Mononuclear cell (primary cell): Measurements from ENCODE around the gene FAAP20. TPM values are rescaled to one million over a fixed set of nuclear protein-coding genes. Genes with fewer than 3 reads are reported as not detected.

ENCODE experiments used
- H3K27me3 ChIP-seq: 2 replicates; pipeline ENCODE4 v1.6.0; 2011; ENCODE audit warnings: low read length, control low read depth; ENCODE audit not compliant: insufficient read depth
- H3K4me1 ChIP-seq: 2 replicates; pipeline ENCODE4 v1.5.1; 2011; ENCODE audit warnings: mild to moderate bottlenecking, low read length, control low read depth; ENCODE audit not compliant: insufficient read depth
- H3K4me3 ChIP-seq: 2 replicates; pipeline ENCODE4 v1.5.1; 2011; ENCODE audit warnings: mild to moderate bottlenecking, low read length, moderate library complexity
- H3K9me3 ChIP-seq: 2 replicates; pipeline ENCODE4 v1.5.1; 2011; ENCODE audit warnings: low read depth, mild to moderate bottlenecking, control low read depth, low read length
- total RNA-seq: library from RNA; depleted of rRNA; stranded (reverse); fragments of >200 nt; gene quantifications from one replicate; pipeline ENCODE4 v1.2.3, GENCODE V29; 2012

The FAAP20 gene
- total RNA-seq, 1 donor: 11.0 TPM

- H3K27me3 ChIP-seq: no peaks in the 10 kb centered on the region
- no peaks in the 10 kb centered on the region for H3K9me3 ChIP-seq
- H3K4me1 ChIP-seq: peaks cover 38% of the 10 kb centered on the region
- H3K4me3 ChIP-seq: no peak overlapping the region
These were observed 1.2 kb upstream of the FAAP20 start for GRCh38 chr1:2195785-2196184.

GRCh38 chr1:2194898-2195673 lies 514 bp upstream of the FAAP20 start:
- Histone ChIP-seq H3K27me3 (no peaks in the 10 kb centered on the region), H3K9me3 (no peaks in the 10 kb centered on the region), H3K4me3 (peak overlapping the region; percentile 51), H3K4me1 (peaks cover 42% of the 10 kb centered on the region)

DNA sequence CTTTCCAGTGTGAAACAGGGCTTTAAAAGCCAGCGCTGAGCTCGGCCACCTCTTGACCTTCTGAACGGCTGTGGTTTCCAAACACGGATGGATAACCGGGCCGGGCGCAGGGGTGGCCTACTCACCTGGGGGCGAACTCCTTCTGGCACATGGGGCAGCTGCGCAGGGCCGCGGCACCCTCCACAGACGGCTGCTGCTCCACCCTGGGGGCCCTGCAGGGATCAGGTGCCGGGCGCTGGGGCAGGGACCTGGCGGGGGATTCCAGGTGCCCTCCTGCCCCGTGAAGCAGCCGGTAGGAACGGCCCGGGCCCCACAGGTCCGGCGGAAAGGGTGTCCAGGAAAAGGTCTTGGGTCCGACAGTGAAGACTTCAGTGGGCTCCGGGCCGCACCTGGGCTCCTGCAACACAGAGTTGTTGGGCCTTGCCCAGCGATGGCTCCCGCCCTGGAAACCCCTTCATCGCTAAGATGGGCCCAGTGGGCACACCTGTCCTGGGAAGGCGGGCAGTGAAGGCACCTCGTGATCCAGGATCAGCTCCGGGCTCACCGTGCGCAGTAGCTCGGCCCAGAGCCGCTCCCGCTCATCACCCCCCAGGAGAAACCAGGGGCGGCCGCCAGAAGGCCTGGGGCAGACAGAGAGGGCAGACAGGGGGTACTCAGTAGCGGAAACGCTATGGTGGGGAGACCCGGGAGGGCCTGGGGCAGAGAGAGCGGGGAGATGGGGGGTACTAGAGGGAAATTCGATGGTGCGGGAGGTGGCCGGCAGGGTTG lies 874 bp downstream of the FAAP20 start:
- H3K9me3 ChIP-seq: no peaks in the 10 kb centered on the region
- peaks cover 39% of the 10 kb centered on the region for H3K4me1 ChIP-seq
- H3K4me3 ChIP-seq: no peak overlapping the region
- H3K27me3 ChIP-seq: no peaks in the 10 kb centered on the region

DNA sequence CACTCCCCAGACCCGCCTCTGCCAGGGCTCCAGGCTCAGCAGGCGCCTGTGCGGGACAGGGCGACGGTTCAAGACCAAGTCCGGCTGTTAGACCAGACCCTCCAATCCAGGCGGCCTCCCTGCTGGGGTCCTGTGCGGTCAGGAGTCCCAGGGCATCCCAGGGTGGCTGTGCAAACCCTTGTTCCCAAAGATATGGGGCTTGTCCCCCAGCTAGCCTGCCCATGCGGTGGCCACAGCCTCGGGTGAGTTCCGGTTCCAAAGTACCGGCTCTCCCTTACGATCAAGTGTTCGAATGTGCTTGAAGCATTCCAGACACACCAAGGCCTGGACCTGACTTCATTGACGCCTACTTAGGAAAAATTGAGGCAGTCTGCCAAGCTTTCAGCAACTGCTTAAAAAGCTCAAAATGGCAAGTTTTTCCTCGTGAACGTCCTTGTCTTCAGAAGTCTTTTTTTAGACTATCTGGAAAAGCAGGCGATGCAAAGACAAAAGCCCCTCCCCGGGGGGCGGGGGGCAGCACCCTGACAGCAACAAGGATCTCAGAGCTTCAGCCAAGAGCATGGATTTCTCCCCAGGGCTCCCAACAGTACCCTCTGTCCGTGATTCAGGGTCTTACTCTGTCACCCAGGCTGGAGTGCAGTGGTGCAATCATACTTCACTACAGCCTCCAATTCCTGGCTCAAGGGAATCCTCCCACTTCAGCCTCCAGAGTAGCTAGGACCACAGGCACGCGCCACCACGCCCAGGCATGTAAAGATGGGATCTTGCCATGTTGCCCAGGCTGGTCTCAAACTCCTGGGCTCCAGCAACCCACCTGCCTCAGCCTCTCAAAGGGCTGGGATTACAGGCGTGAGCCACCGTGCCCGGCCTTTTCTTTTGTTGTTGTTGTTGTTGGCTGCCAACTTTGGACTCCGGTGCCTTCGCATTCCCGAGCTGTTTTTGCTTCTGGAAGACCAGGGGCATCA lies 2.3 kb downstream of the FAAP20 start:
- Histone ChIP-seq H3K27me3 (no peaks in the 10 kb centered on the region), H3K9me3 (no peaks in the 10 kb centered on the region), H3K4me3 (no peak overlapping the region), H3K4me1 (peaks cover 36% of the 10 kb centered on the region)

DNA sequence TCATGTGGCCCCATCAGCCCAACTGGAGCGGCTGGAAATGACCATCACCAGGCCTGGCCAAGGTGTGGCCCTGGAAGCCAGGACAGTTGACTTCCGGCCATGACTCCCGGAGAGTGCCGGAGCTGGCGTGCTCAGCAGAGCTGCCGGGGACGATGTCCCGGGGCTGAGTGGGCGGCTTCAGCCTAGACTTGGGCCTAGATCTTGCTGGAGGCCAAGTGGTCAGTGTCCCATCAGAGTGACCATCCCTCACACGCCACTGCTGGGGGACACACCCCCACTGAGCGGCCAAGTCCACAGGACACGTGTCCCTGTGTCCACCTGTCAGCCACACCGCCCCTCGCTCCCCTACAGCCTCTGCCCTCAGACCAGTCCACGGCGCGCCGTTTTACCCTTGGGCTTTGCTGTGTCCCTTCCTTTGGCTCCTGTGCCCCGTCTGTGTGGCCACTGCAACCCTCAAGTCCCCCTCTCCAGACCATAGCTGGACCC lies 4.0 kb downstream of the FAAP20 start:
- no peak overlapping the region for H3K4me3 ChIP-seq
- peaks cover 36% of the 10 kb centered on the region for H3K4me1 ChIP-seq

GRCh38 chr1:2189459-2190425 lies 4.8 kb downstream of the FAAP20 start:
- H3K4me1 ChIP-seq: peaks cover 30% of the 10 kb centered on the region

More for the DNA sequence above, 4.0 kb downstream of the FAAP20 start:
- H3K9me3 ChIP-seq: no peaks in the 10 kb centered on the region
- H3K27me3 ChIP-seq: no peaks in the 10 kb centered on the region

DNA sequence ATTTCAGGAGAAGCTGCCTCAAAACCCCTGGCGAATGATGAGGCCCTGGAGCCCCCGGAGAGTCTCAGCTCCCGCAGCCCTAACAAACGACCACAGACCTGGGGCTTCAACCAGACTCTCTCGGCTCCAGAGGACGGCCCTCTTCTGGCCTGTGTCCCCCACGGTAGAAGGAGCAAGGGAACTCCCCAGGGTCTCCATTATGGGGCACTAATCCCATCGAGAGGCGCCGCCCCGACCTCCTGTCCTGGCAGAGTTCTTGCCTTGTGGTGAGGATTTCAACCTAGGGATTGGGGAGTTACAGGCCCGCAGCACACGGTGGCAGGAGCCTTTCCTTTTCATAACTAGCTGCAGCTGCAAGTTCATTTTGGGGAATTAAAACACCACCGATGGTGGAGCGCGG lies 6.2 kb downstream of the FAAP20 start:
- peaks cover 23% of the 10 kb centered on the region for H3K4me1 ChIP-seq
- H3K4me3 ChIP-seq: no peak overlapping the region
- no peaks in the 10 kb centered on the region for H3K27me3 ChIP-seq
- no peaks in the 10 kb centered on the region for H3K9me3 ChIP-seq

More at GRCh38 chr1:2189459-2190425, 4.8 kb downstream of the FAAP20 start:
- H3K9me3 ChIP-seq: no peaks in the 10 kb centered on the region
- peak overlapping the region; percentile 39 for H3K4me3 ChIP-seq
- H3K27me3 ChIP-seq: no peaks in the 10 kb centered on the region

GRCh38 chr1:2187619-2188018 lies 7.0 kb downstream of the FAAP20 start:
- Histone ChIP-seq H3K4me3 (no peak overlapping the region), H3K9me3 (no peaks in the 10 kb centered on the region), H3K4me1 (peaks cover 21% of the 10 kb centered on the region), H3K27me3 (no peaks in the 10 kb centered on the region)

DNA sequence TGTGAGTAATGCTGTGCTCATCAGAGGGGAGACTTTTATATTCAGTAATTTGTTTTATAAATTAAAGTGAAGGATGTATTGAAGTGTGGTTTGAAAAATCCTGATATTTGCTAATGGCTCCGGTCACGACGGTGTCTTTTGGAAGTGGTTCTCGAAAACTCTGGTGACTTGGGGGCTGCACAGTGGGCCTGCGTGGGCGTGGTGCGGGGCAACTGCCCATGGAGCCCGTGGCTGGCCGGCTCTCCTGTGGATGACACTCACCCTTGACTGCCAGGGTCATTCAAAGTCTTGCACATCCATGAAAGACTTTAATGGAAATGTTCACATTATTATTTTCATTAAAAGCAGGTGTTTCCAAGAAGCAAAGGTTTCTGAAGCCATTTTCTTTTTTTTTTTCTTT lies 7.7 kb downstream of the FAAP20 start:
- Histone ChIP-seq H3K4me3 (no peak overlapping the region), H3K9me3 (no peaks in the 10 kb centered on the region), H3K4me1 (peaks cover 21% of the 10 kb centered on the region), H3K27me3 (no peaks in the 10 kb centered on the region)

- Histone ChIP-seq H3K27me3 (no peaks in the 10 kb centered on the region), H3K4me3 (no peak overlapping the region), H3K9me3 (no peaks in the 10 kb centered on the region), H3K4me1 (peaks cover 21% of the 10 kb centered on the region)
These were observed 8.4 kb downstream of the FAAP20 start for GRCh38 chr1:2185880-2186855.

- Histone ChIP-seq H3K4me3 (no peak overlapping the region), H3K4me1 (peaks cover 9% of the 10 kb centered on the region), H3K27me3 (no peaks in the 10 kb centered on the region), H3K9me3 (no peaks in the 10 kb centered on the region)
These were observed 9.6 kb downstream of the FAAP20 start for GRCh38 chr1:2184934-2185333.

DNA sequence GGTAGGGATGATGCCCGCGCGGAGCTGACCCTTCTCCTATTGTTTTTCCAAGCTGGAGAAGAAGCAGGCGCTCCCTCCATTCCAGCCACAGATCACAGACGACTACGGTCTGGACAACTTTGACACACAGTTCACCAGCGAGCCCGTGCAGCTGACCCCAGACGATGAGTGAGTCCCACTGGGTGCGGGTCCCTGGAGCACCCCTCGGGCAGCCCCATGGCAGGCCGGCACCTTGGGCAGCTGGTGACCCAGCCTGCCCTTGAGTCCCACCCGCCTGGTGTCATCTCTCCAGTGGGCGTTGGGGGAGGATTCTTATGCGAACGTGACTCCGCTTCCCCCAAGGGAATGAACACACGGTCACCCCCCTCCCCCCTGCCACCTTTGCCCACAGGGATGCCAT lies 10.0 kb downstream of the FAAP20 start:
- Histone ChIP-seq H3K4me3 (no peak overlapping the region), H3K27me3 (no peaks in the 10 kb centered on the region), H3K9me3 (no peaks in the 10 kb centered on the region), H3K4me1 (peaks cover 5% of the 10 kb centered on the region)

DNA sequence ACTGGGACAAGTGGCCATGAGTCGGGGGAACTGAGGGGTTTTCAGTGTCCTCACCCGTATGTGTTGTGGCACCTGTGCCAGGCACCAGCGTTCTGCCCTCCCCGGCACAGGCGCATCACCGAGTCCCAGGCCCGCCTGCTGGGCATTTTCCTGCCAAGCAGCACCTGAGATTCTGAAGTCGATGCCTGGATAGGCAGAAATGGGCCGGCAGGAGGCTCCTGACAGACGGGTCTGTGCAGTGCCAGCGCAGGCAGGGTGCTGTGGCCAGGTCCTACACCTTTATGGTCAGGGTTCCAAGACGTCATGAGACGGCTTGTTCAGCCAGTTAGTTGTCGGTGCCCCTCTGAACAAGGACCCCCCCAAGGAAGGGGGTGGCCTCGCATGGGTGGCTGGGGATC lies 10.6 kb downstream of the FAAP20 start:
- no peaks in the 10 kb centered on the region for H3K27me3 ChIP-seq
- peaks cover 1% of the 10 kb centered on the region for H3K4me1 ChIP-seq
- H3K9me3 ChIP-seq: no peaks in the 10 kb centered on the region
- H3K4me3 ChIP-seq: no peak overlapping the region
